Common myeloid progenitor, CD34-positive (primary cell): ENCODE data around the gene GTPBP6.

Experiments used
- CTCF ChIA-PET: fragments of 350-600 bp; sonication (Branson Sonifier 250); formaldehyde crosslinking; loops from one replicate; lab custom pipeline; 2021; ENCODE audit warnings: antibody characterized with exemption; lab: Charles Lee
- POLR2A ChIA-PET: fragments of 350-600 bp; sonication (Branson Sonifier 250); formaldehyde crosslinking; loops from one replicate; lab custom pipeline; 2021; ENCODE audit warnings: antibody characterized with exemption; lab: Charles Lee
- DNase-seq, 3 donors: peaks; one replicate each; pipeline versions ENCODE4 v3.0.0 to v3.0.0-alpha.2; 2013
- H3K27ac ChIP-seq, 2 experiments: 1 replicate in 1 of 2; 2 replicates in 1 of 2; pipeline ENCODE4 v1.7.0; 2013; ENCODE audit warnings: inconsistent platforms in 2 of 2, low read length in 2 of 2, mild to moderate bottlenecking in 2 of 2, low read depth in 1 of 2, moderate library complexity in 1 of 2; ENCODE audit not compliant: severe bottlenecking in 2 of 2, insufficient read depth in 1 of 2, poor library complexity in 1 of 2
- H3K27me3 ChIP-seq, 5 experiments: replicated peaks in 2 of 5; 1 replicate in 3 of 5; 2 replicates in 2 of 5; pipeline versions ENCODE4 v1.6.1 to v1.7.0; 2013; ENCODE audit warnings: low read length in 4 of 5, mild to moderate bottlenecking in 2 of 5, moderate library complexity in 2 of 5, inconsistent platforms in 1 of 5; ENCODE audit not compliant: insufficient read depth in 5 of 5, control insufficient read depth in 4 of 5
- H3K36me3 ChIP-seq, 4 experiments: 1 replicate in 2 of 4; 2 replicates in 2 of 4; pipeline versions ENCODE4 v1.6.1 to v1.7.0; 2013; ENCODE audit warnings: low read length in 3 of 4, control low read depth in 1 of 4, mild to moderate bottlenecking in 1 of 4; ENCODE audit not compliant: control insufficient read depth in 4 of 4, insufficient read depth in 4 of 4
- H3K4me1 ChIP-seq, 4 experiments: 1 replicate in 3 of 4; 2 replicates in 1 of 4; pipeline versions ENCODE4 v1.6.1 to v1.7.1; 2013; ENCODE audit warnings: low read length in 3 of 4, mild to moderate bottlenecking in 3 of 4, control low read depth in 1 of 4, inconsistent platforms in 1 of 4, moderate library complexity in 1 of 4; ENCODE audit not compliant: control insufficient read depth in 4 of 4, insufficient read depth in 4 of 4; ENCODE audit errors: control extremely low read depth in 1 of 4
- H3K4me3 ChIP-seq, 7 experiments: 1 replicate in 4 of 7; 2 replicates in 3 of 7; pipeline versions ENCODE4 v1.5.1 to v1.7.0; 2013; ENCODE audit warnings: mild to moderate bottlenecking in 7 of 7, low read length in 6 of 7, moderate library complexity in 6 of 7, inconsistent platforms in 2 of 7, low read depth in 2 of 7, control low read depth in 1 of 7; ENCODE audit not compliant: insufficient read depth in 4 of 7, control insufficient read depth in 1 of 7; ENCODE audit errors: extremely low read depth in 1 of 7
- H3K9me3 ChIP-seq, 5 experiments: 1 replicate in 4 of 5; 2 replicates in 1 of 5; pipeline versions ENCODE4 v1.6.1 to v1.7.1; 2013; ENCODE audit warnings: low read length in 4 of 5, mild to moderate bottlenecking in 2 of 5, inconsistent platforms in 1 of 5, low read depth in 1 of 5, moderate library complexity in 1 of 5; ENCODE audit not compliant: control insufficient read depth in 4 of 5, insufficient read depth in 2 of 5; ENCODE audit errors: control extremely low read depth in 1 of 5
- WGBS: methylation state at CpG from one replicate; pipeline ENCODE4 v1.1.5; 2013; ENCODE audit not compliant: insufficient coverage; 5-methylcytosine and 5-hydroxymethylcytosine counted together

The GTPBP6 gene

GRCh38 chrX:314781-315595 is 3.6 kb downstream of the GTPBP6 start:
- Histone ChIP-seq H3K9me3 (no peaks in the 10 kb centered on the region), H3K36me3 (peaks cover 10 to 60% (median 45%) of the 10 kb centered on the region in 4 experiments), H3K27me3 (peaks cover 0 to under 1% (median 0%) of the 10 kb centered on the region in 5 experiments), H3K4me3 (no peak overlapping the region), H3K27ac (no peak overlapping the region), H3K4me1 (peaks cover 0 to 8% (median 6%) of the 10 kb centered on the region in 4 experiments)
- 90% methylated on average over 43 of the region's 51 CpGs for WGBS
- CTCF ChIA-PET, result no interaction called here
- POLR2A ChIA-PET, result no interaction called here
- no peak for DNase-seq

GRCh38 chrX:314049-314448 is 4.5 kb downstream of the GTPBP6 start:
- peaks cover 10 to 65% (median 49%) of the 10 kb centered on the region in 4 experiments for H3K36me3 ChIP-seq
- H3K4me1 ChIP-seq, result peaks cover 0 to 4% (median 2%) of the 10 kb centered on the region in 4 experiments
- POLR2A ChIA-PET, result no interaction called here
- H3K9me3 ChIP-seq, result no peaks in the 10 kb centered on the region
- CTCF ChIA-PET, result no interaction called here
- no peaks in the 10 kb centered on the region for H3K27me3 ChIP-seq
- DNase-seq, result no peak
- no peak overlapping the region for H3K27ac ChIP-seq
- WGBS, result 97% methylated on average over 27 of the region's 34 CpGs
- H3K4me3 ChIP-seq, result no peak overlapping the region

- H3K27me3 ChIP-seq, result no peaks in the 10 kb centered on the region
- H3K4me3 ChIP-seq, result no peak overlapping the region
- peaks cover 0 to 4% (median 2%) of the 10 kb centered on the region in 4 experiments for H3K4me1 ChIP-seq
- DNase-seq, result no peak
- H3K36me3 ChIP-seq, result peaks cover 10 to 69% (median 52%) of the 10 kb centered on the region in 4 experiments
- H3K27ac ChIP-seq, result no peak overlapping the region
- H3K9me3 ChIP-seq, result no peaks in the 10 kb centered on the region
- ChIA-PET CTCF (no interaction called here), POLR2A (no interaction called here)
- 98% methylated on average over 8 of the region's 8 CpGs for WGBS
Measured at GRCh38 chrX:313546-313945, 5.0 kb downstream of the GTPBP6 start.

GRCh38 chrX:312621-313331 is 5.8 kb downstream of the GTPBP6 start:
- H3K9me3 ChIP-seq, result no peaks in the 10 kb centered on the region
- H3K4me3 ChIP-seq, result no peak overlapping the region
- H3K27ac ChIP-seq, result no peak overlapping the region
- H3K36me3 ChIP-seq, result peaks cover 10 to 77% (median 56%) of the 10 kb centered on the region in 4 experiments
- no peaks in the 10 kb centered on the region for H3K27me3 ChIP-seq
- ChIA-PET POLR2A (no interaction called here), CTCF (no interaction called here)
- 95% methylated on average over 50 of the region's 54 CpGs for WGBS
- peaks cover 0 to 4% (median 2%) of the 10 kb centered on the region in 4 experiments for H3K4me1 ChIP-seq
- DNase-seq, result no peak

- Histone ChIP-seq H3K36me3 (peaks cover 10 to 81% (median 59%) of the 10 kb centered on the region in 4 experiments), H3K4me3 (no peak overlapping the region), H3K27me3 (no peaks in the 10 kb centered on the region), H3K27ac (no peak overlapping the region), H3K9me3 (no peaks in the 10 kb centered on the region), H3K4me1 (no peaks in the 10 kb centered on the region)
- CTCF ChIA-PET, result no interaction called here
- POLR2A ChIA-PET, result no interaction called here
- DNase-seq, result no peak
- 95% methylated on average over 53 of the region's 69 CpGs for WGBS
Measured at GRCh38 chrX:311156-312129, 7.2 kb downstream of the GTPBP6 start.

GRCh38 chrX:310621-311155 is 7.9 kb downstream of the GTPBP6 start:
- Histone ChIP-seq H3K27ac (no peak overlapping the region), H3K36me3 (peaks cover 12 to 84% (median 62%) of the 10 kb centered on the region in 4 experiments), H3K4me1 (no peaks in the 10 kb centered on the region), H3K9me3 (no peaks in the 10 kb centered on the region), H3K4me3 (no peak overlapping the region), H3K27me3 (no peaks in the 10 kb centered on the region)
- WGBS, result 91% methylated on average over 20 of the region's 25 CpGs
- no peak for DNase-seq
- ChIA-PET CTCF (no interaction called here), POLR2A (no interaction called here)
